GM12878 (cell line): ENCODE measurements around the gene FOXD3.

ENCODE experiments used
- NBN ChIP-seq: fragments of 450-650 bp; IDR thresholded peaks from 2 replicates; pipeline ENCODE4 v1.6.1; 2016
- RB1 ChIP-seq: fragments of 450-650 bp; formaldehyde crosslinking; IDR thresholded peaks from 2 replicates; pipeline ENCODE4 v1.6.1; 2017; ENCODE audit warnings: mild to moderate bottlenecking, borderline replicate concordance
- SMARCA5 ChIP-seq: fragments of 450-650 bp; IDR thresholded peaks from 2 replicates; pipeline ENCODE4 v1.6.1; 2017; ENCODE audit warnings: mild to moderate bottlenecking
- ZNF274 ChIP-seq: IDR thresholded peaks from one replicate; pipeline ENCODE4 v1.8.0; 2011; ENCODE audit not compliant: insufficient read length, insufficient read depth
- TF ChIP-seq, protein P1 (sequence below), 3 experiments: IDR thresholded peaks in 2 of 3; conservative IDR thresholded peaks in 1 of 3; 2 replicates each; pipeline ENCODE4 v1.5.1; 2011; ENCODE audit warnings: low read depth in 3 of 3, low read length in 3 of 3, mild to moderate bottlenecking in 3 of 3, control low read depth in 2 of 3, moderate library complexity in 2 of 3, inconsistent platforms in 1 of 3, mixed read lengths in 1 of 3; ENCODE audit not compliant: control insufficient read depth in 2 of 3, insufficient read depth in 1 of 3; ENCODE audit errors: extremely low read depth in 1 of 3
- TF ChIP-seq, protein P2 (sequence below): fragments of 450-650 bp; IDR thresholded peaks from 2 replicates; pipeline ENCODE4 v1.6.1; 2017; ENCODE audit warnings: antibody characterized with exemption, mild to moderate bottlenecking, moderate library complexity

DNA sequence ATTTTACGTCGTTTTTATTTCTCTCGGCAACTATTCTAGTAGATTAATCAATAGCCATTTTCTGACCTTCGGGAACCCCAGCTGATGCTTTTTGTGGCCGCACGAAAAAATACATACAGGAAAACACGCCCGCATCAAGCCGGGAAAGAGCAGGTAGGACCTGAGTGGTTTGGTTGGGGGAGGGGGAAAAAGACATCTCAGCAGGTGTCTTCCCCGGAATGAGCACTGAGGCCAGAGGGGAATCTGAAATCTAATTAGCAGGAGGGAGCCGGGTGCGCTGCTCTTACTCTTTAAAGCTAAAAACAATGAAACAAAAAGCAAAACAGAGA lies 618 bp upstream of the FOXD3 start:
- TF ChIP-seq, protein P1, sequence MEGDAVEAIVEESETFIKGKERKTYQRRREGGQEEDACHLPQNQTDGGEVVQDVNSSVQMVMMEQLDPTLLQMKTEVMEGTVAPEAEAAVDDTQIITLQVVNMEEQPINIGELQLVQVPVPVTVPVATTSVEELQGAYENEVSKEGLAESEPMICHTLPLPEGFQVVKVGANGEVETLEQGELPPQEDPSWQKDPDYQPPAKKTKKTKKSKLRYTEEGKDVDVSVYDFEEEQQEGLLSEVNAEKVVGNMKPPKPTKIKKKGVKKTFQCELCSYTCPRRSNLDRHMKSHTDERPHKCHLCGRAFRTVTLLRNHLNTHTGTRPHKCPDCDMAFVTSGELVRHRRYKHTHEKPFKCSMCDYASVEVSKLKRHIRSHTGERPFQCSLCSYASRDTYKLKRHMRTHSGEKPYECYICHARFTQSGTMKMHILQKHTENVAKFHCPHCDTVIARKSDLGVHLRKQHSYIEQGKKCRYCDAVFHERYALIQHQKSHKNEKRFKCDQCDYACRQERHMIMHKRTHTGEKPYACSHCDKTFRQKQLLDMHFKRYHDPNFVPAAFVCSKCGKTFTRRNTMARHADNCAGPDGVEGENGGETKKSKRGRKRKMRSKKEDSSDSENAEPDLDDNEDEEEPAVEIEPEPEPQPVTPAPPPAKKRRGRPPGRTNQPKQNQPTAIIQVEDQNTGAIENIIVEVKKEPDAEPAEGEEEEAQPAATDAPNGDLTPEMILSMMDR (IDR thresholded peaks at IDR 0.05 in 2 of 3, conservative IDR thresholded peaks at IDR 0.05 in 1 of 3; ENCODE audit: control insufficient read depth in 2 of 3, extremely low read depth in 1 of 3, insufficient read depth in 1 of 3, low read depth in 3 of 3, low read length in 3 of 3): no peak
- TF ChIP-seq SMARCA5 (no peak), NBN (no peak), ZNF274 (no peak), RB1 (no peak)
- TF ChIP-seq, protein P2, sequence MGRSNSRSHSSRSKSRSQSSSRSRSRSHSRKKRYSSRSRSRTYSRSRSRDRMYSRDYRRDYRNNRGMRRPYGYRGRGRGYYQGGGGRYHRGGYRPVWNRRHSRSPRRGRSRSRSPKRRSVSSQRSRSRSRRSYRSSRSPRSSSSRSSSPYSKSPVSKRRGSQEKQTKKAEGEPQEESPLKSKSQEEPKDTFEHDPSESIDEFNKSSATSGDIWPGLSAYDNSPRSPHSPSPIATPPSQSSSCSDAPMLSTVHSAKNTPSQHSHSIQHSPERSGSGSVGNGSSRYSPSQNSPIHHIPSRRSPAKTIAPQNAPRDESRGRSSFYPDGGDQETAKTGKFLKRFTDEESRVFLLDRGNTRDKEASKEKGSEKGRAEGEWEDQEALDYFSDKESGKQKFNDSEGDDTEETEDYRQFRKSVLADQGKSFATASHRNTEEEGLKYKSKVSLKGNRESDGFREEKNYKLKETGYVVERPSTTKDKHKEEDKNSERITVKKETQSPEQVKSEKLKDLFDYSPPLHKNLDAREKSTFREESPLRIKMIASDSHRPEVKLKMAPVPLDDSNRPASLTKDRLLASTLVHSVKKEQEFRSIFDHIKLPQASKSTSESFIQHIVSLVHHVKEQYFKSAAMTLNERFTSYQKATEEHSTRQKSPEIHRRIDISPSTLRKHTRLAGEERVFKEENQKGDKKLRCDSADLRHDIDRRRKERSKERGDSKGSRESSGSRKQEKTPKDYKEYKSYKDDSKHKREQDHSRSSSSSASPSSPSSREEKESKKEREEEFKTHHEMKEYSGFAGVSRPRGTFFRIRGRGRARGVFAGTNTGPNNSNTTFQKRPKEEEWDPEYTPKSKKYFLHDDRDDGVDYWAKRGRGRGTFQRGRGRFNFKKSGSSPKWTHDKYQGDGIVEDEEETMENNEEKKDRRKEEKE: no peak
